Adipose tissue (tissue), 3 donors: ENCODE measurements around the gene JAM2. TPM values are rescaled to one million over a fixed set of nuclear protein-coding genes. Genes with fewer than 3 reads are reported as not detected.
"Not testable (repeated sequence)": the region's sequence is repeated elsewhere in the genome, so short reads cannot be mapped to it uniquely, and the experiment has no call there.

Experiments used
- H3K27ac ChIP-seq: one replicate; pipeline ENCODE4 v1.5.1; 2013; ENCODE audit warnings: low read depth, low read length
- WGBS, 3 donors: extraction: QIAGEN DNeasy Blood & Tissue Kit; methylation state at CpG; one replicate each; pipeline ENCODE4 v1.1.7; 2013; 5-methylcytosine and 5-hydroxymethylcytosine counted together
- polyA plus RNA-seq, 3 donors: library from polyadenylated mRNA; stranded (reverse); fragments of 200-250 nt; gene quantifications; one replicate each; pipeline ENCODE4 v1.2.3, GENCODE V29; 2013
- donor health status: healthy with polysubstance abuse.
- donor health status: Bipolar disorder and iron deficiency.
- donor health status: healthy.

JAM2 gene
- polyA plus RNA-seq, 3 donors: 2.1 to 12.8 (median 11.6) TPM

GRCh38 chr21:25700741-25701140, 61.7 kb downstream of the JAM2 start:
- no peak overlapping the region for H3K27ac ChIP-seq
- WGBS, 3 donors: 76 to 97% (median 96%) methylated on average over 1 of the region's 1 CpG

DNA sequence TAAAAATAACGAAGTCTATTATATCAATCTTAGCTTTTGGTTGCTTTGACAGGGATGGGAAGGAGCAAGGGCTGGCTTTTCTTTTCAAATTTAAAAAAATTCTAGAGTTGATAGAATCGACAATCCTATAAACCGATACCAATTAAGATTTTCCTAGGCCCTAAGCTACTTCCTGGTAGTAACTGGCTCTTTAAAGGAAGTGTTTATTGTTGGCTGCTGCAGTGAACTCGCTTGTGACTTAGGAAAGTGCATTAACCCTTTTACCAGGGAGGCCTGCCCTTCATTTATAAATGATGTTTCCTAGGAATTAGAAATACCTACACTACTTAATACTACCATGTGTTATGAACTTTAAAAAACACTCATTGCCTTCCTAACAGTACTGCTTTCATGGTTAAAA, 62.5 kb downstream of the JAM2 start:
- 60 to 62% (median 62%) methylated on average over 4 of the region's 4 CpGs for WGBS, 3 donors
- H3K27ac ChIP-seq: no peak overlapping the region

GRCh38 chr21:25708467-25709065, 69.5 kb downstream of the JAM2 start:
- H3K27ac ChIP-seq: no peak overlapping the region
- WGBS, 3 donors: 58 to 63% (median 61%) methylated on average over 7 of the region's 7 CpGs

- H3K27ac ChIP-seq: no peak overlapping the region
- 77 to 84% (median 78%) methylated on average over 5 of the region's 5 CpGs for WGBS, 3 donors
Measured at GRCh38 chr21:25709684-25710265, 70.7 kb downstream of the JAM2 start.

- no peak overlapping the region for H3K27ac ChIP-seq
- 85 to 92% (median 91%) methylated on average over 5 of the region's 5 CpGs for WGBS, 3 donors
Measured at GRCh38 chr21:25710550-25710949, 71.5 kb downstream of the JAM2 start.

- WGBS, 3 donors: 97 to 98% (median 97%) methylated on average over 10 of the region's 10 CpGs
- not testable (repeated sequence) for H3K27ac ChIP-seq
Measured at GRCh38 chr21:25714066-25714465, 75.0 kb downstream of the JAM2 start.

DNA sequence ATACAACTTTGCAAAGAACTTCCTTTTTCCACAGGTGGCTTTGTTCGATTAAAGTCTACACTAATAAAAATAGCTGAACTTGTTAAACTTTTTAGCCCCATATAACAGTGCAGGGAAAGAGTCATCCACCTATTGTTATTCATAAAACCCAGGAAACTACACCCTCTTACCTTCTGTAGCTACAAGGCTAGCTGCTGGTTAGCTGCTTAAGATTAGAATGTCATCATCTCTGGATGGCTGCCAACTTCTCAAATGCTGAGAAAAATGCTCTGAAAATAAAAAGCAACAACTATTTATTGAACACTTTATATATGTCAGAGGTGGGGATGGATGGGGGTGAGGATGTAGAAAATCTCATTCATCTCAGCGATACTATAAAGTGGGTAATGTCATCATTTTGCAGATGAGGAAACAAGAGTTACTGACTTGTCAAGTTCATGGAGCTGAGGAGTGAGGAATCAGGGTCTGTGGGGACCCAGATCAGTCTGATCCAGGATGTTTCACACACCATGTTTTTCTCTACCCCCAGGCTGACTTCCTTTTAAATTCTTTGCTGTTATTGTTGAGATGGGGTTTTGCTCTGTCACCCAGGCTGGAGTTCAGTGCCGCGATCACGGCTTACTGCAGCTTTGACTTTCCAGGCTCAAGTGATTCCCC, 78.6 kb downstream of the JAM2 start:
- 69 to 89% (median 75%) methylated on average over 5 of the region's 5 CpGs for whole genome bisulfite sequencing, 3 donors
- no peak overlapping the region for H3K27ac ChIP-seq

DNA sequence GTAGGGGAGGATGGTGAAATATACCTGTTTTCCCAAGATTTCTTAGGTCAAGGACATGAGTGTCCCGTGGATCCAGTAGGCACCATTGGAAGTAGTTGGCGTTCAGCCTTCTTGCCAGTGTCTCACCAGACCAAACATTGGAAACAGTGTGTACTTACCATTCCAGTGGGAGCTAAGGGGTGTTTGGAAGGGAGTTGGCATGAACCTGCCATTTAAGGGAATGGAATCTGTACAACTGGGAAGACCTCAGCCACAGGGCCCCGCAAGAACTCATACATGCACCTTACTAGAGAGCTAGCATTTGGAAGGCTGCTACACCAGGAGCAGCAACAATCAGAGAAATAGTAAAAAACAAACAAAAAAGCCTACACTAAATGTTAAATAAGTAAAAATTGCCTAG, 82.9 kb downstream of the JAM2 start:
- 95 to 96% (median 96%) methylated on average over 3 of the region's 3 CpGs for WGBS, 3 donors
- H3K27ac ChIP-seq: no peak overlapping the region

- WGBS, 3 donors: 46 to 92% (median 59%) methylated on average over 3 of the region's 3 CpGs
- H3K27ac ChIP-seq: no peak overlapping the region
Measured at GRCh38 chr21:25722631-25723030, 83.6 kb downstream of the JAM2 start.

GRCh38 chr21:25732091-25732760, 93.2 kb downstream of the JAM2 start:
- WGBS, 3 donors: 76 to 81% (median 77%) methylated on average over 6 of the region's 6 CpGs
- no peak overlapping the region for H3K27ac ChIP-seq

DNA sequence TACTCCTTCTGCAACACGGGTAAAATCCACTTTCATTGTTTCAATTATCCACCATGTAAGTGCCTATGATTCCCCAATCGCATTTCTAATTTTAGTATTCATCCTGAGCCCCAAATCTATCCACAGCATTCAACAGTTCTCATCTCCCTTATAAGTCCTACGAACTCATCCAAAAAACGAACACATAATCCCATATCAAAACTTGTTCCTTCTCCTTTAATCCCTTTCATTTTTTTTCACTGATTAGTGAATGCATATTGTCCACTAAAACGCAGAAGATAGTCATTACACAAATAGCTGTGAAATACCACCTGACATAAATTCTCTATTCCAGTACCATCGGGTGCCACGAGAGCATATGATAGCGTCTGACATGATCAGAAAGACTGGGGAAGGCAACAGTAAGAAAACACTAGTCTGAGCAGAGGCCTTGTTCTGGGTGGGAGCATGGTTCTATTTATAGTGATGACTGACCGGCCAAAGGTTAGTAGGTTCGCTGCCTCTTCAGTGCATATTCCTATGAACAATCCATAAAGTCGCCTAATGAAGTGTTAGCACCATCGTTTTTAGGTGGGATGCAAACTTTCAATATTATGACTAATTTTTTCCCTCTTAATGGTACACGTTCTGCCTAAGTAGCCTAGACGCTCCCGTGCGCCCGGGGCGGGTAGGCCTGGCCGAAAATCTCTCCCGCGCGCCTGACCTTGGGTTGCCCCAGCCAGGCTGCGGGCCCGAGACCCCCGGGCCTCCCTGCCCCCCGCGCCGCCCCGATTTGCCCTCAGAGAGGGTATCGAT, 95.0 kb downstream of the JAM2 start:
- peak overlapping the region; percentile 82 for H3K27ac ChIP-seq
- 2 to 4% (median 4%) methylated on average over 30 of the region's 30 CpGs for WGBS, 3 donors

DNA sequence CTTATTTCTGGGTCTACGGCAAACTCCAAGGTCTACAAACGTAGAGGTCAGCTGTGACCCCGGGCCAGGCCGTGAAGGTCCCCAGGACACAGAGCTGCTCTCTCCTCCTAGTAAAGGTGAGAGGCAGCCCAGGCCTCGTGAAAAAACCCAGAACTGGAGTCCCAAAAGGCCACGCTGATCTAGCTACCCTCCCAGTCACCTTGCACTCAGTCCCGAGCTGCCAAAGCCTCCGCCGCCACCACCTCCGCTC, 95.5 kb downstream of the JAM2 start:
- peak overlapping the region; percentile 82 for H3K27ac ChIP-seq
- 0 to 1% (median 0%) methylated on average over 10 of the region's 10 CpGs for WGBS, 3 donors

- 0 to 1% (median 1%) methylated on average over 52 to 64 of the region's 64 CpGs for WGBS, 3 donors
- H3K27ac ChIP-seq: peak within 1 kb of the TSS; percentile 90
Measured at GRCh38 chr21:25734904-25735645, 96.0 kb downstream of the JAM2 start, which contains the start of the genes ATP5PF and GABPA. ATP5PF (minus strand) TSS chr21:25734904; CDS start chr21:25729794, 5,110 bp downstream. GABPA (plus strand) TSS chr21:25734972; CDS start chr21:25741599, 6,627 bp downstream.

- WGBS, 3 donors: 0 to 1% (median 0%) methylated on average over 32 to 48 of the region's 48 CpGs
- no peak overlapping the region for H3K27ac ChIP-seq
Measured at GRCh38 chr21:25735646-25736597, 96.9 kb downstream of the JAM2 start.

DNA sequence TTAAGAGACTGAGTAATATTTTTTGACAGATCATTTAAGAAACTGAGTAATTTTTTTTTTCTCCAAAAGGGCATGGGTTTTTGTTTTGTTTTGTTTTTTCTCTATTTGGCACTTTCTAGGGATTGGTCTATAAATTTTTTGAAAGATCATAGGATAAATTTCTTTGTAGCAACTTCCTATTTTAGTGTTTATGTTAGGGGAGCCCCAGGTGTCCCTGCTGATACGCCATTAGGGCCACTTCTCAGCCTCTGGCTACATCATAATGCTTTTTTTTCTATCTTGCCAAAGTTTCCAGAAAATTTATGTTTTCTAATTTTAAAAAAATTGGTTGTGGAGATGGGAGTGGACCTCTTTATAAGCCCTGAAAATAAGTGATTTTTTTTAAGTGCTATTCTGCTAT, 98.4 kb downstream of the JAM2 start:
- H3K27ac ChIP-seq: no peak overlapping the region
- 43 to 59% (median 53%) methylated on average over 1 of the region's 1 CpG for WGBS, 3 donors

- no peak overlapping the region for H3K27ac ChIP-seq
- WGBS, 3 donors: 93 to 97% (median 96%) methylated on average over 3 of the region's 3 CpGs
Measured at GRCh38 chr21:25742900-25743299, 103.8 kb downstream of the JAM2 start.

DNA sequence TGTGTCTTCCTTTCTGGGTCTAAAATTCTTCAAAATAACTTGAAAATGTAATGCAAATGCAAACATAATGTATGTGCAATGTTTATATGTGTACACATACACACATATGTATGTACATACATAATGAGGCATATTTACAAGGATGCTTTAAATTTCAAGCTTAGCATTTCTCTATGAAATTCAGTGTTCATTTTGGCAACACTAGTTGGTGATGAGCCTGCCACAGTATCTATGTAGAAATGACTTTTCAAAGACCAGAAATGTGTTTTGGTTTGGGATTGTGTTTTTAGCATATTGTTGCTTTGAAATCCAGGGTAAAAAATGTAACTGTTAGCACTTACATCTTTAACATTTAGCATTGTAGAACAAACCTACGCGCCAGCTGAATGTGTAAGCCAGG, 105.8 kb downstream of the JAM2 start:
- WGBS, 3 donors: 98 to 100% (median 100%) methylated on average over 2 of the region's 2 CpGs
- H3K27ac ChIP-seq: no peak overlapping the region
